HG03565 (cell line): ENCODE measurements around the gene CNOT8.
A peak's percentile ranks its signal among the peaks of the same experiment; 100 is the strongest.
"Not testable (repeated sequence)": the region's sequence is repeated elsewhere in the genome, so short reads cannot be mapped to it uniquely, and the experiment has no call there.

Experiments
- ATAC-seq: cut with Tn5 transposase; IDR thresholded peaks from one replicate; pipeline ENCODE4 v1.9.1; 2021; ENCODE audit warnings: mild to moderate bottlenecking, moderate library complexity; ENCODE audit not compliant: unreplicated experiment

Gene CNOT8

DNA sequence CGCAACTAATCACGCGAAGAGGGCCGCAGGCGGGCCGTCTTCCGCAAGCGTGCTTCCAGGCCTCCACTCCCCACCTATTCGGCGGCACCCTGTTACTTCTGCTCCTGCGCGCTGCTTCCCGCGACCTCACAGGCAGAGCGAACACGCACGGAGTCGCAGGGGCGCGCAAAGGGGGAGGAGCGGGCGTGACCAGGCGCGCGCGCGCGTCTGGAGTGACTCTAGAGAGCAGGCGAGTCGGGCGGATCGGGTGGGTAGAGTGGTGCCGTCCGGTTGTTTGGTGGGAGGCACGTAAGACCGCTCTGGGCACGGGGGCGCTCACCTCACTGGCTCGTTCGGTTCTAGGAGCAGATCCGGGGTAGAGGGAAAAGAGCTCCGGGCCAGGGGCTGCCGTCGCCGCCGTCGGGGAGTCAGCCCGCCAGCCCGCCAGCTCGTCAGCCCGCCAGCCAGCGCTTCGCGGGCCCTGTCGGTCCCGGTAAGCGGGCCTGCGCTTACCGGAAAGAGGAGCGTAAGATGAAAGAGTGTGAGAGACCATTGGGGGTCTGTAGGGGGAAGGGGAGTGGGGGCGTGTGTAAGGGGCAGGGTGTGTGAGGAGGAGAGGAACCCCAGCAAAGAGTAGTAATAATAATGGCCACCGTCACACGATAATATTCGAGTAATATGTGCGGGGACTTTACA, at the start of gene CNOT8:
CNOT8 (plus strand) TSS at position 331 of the 675 bp plus-strand sequence. CDS start 4,652 bp downstream, outside the sequence.
- ATAC-seq = peak; percentile 72

DNA sequence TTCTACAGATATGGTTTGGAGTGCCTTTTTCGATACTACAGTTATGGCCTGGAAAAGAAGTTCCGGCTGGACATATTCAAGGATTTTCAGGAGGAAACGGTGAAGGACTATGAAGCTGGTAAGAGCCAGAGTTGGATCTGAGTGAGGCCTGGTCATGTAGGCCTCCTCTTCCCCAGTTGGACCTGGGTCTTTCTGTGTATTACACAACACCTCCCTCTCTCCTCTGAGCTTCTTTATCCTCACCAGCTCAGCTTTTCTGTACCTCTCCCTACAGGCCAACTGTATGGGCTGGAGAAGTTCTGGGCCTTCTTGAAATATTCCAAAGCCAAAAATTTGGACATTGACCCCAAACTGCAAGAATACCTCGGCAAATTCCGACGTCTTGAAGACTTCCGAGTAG, 47.2 kb upstream of the CNOT8 start:
- ATAC-seq = no peak

DNA sequence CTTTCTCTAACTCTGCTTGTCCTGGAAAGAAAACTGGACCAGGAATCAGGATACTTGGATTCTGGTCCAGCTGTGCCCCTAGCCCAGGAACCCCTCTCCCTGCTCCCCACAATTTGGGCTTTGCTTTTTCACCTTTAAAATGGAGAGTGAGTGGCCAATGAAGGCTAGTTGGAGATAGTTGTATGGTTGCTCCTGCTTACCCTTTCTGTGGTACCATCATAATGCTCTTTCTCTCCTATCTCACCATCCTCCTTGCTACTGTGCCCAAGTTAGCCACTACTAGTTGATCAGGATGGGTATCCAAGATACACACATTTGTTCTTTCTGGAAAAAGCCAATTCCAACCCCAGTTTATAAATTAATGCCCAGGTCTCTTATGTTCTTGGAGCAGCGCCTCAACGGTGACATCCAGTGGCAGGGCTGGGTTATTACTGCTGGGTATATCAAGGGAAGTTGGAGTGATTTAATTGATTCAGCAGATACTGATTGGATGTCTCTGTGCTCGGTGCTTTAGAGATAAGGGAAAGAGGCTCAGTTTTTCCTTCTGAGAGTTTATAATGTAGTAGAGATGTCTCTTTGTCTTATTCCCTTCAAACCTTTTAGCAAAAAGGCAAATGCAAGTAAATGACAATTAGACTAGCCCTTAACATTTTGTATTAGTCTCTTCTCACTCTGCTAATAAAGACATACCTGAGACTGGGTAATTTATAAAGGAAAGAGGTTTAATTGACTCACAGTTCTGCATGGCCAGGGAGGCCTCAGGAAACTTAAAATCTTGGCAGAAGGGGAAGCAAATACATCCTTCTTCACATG, 46.6 kb upstream of the CNOT8 start:
- peak; percentile 61 for ATAC-seq

DNA sequence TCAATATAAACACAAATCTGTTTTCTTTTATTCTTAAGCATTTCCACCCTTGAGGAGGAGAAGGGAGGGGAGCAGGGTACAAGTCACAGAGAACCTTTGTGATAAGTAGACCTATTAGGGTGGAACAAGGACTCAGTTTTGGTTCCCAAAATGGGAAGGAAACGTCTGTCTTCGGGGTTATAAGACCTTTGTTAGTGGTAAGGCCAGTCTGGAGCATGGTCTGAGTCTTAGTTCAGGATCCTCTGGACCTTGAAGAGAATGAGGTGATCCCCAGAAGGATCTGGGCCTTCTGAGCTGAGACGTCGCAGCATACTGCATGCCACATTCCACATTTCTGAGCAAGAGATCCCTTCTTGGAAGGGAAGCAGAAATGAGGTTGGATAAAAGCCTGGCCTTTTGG, 45.3 kb upstream of the CNOT8 start:
- no peak for ATAC-seq

DNA sequence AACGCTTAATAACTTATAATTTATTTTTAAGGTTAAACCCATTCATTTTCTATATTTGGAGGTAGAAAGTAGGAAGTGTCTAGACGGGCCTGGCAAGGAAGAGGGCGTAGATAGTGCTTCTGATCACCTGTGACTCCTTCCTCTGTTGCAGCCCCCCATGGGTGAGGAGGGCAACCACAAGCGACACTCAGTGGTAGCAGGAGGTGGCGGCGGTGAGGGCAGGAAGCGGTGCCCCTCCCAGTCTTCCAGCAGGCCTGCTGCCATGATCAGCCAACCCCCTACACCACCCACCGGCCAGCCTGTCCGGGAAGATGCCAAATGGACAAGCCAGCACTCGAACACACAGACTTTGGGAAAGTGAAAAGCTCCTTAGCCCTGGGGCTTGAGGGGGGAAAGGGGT, 44.7 kb upstream of the CNOT8 start:
- ATAC-seq = no peak

DNA sequence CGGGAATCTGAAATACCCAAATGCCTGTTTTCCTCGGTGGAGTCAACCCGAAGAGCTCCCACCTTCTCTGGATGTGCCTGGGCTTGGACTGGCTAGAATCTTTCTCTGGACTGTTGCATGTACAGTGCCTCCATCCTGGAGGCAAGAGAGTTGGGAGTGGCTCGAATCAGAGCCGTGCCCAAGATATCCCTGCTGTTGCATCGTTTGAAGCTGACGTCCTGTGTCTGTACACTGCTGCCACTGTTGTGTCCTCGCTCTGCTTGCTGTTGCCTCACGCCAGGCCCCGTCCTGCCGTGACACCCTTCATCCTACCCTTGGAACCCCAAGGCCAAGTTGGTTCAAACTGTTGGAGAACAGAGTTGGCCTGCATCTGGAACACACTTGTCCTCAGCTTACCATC, 43.4 kb upstream of the CNOT8 start:
- ATAC-seq = no peak

DNA sequence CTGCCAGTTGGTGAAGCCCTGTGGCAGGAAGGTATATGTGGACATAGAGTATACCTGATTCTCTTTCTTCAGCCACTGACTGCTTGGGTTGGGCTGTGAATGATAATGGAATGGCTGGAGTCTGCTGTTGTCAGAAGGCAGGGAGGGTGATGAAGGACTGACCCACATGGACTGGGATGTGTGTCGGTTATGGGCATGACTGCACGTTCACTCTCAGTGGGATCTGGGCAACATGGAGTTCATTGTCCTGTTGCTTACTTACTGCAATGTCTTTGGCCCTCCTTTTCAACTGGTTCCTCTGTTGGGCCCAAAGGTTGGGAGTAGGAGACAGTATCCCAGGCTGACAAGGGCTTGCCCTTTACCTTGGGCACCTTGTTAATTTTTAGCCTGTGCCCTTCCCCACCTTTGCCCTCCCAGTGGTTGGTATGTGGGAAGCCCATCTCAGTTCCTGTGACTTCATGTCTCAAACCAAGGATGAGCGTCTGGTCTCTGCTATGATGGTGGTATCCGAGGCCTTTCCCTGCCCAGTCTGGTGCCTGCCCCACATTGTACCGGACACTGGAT, 42.7 kb upstream of the CNOT8 start:
- no peak for ATAC-seq

DNA sequence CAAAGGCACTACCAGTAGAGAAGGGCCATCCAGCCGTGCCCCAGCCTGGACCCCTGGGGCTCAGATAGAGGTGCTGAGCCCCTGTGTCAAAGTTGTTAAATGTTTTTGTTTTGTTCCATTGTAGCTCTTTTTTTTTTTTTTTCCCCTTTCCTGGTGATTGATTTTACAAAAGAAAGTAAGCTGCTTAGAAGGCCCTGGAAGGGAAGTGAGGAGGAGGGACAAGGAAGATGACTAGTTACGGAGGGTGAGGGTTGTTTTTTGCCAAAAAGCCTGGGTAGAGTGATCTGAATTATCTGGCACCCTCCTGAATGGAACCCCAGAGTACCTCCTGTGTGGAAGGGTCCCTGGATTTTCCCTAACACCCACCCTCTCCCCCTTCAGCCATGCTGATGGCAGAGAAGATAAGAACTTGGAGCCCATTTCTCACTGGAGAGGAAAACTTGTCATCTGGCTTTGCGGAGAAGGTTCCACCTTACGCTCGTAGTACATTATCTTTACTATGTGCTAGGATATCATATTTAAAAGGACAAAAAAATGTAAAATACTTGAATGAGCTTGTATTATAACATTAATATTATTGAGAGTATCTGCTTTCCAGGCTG, 41.4 kb upstream of the CNOT8 start:
- ATAC-seq = no peak

DNA sequence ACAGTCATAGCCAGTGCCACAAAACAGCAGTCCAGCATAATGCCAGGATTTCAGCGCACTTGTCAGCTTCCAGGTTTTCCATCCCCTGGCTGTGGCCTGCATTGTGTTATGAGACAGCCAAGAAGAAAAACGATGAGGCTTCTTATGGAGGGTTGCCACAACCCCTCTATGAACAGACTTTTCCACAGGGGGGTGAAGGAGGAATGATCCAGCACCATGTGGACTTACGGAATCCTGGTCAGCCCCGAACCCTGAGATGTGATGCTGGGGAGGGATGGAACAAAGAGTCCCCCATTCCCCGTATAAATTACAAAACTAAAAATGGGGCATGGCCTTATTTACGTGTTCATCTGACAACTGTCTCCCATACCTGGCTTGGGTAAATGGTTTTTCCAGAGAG, 40.6 kb upstream of the CNOT8 start:
- no peak for ATAC-seq

DNA sequence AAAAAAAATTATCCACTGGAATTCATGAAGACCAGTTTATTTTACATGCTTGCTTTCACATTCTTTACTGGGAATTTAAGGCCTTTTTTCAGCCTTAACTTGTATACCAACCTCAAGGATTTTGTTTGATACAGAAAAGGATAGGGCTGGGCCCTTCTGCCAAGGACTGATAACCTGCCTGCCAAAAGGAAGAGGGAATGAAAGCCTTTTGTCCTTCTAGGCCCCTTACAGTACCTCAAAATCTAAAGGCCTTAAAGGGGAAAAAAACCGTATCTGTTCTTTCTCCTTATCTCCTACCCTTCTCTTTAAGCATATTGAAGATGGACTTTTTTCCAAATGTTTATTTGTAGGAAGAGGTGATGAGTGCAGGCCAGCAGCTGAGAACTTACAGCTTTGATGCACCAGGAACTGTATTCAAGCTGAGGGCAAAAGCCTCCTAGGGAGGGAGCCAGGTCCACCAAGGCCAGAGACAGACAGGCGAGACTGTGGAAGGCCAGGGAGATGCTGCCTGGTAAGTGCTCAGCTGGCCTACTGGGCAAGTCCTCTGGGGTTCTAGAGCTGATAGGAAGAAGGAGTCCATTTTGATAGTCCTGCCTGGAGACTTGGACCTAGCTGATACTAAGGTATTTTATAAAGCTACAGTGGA, 39.8 kb upstream of the CNOT8 start:
- no peak for ATAC-seq

DNA sequence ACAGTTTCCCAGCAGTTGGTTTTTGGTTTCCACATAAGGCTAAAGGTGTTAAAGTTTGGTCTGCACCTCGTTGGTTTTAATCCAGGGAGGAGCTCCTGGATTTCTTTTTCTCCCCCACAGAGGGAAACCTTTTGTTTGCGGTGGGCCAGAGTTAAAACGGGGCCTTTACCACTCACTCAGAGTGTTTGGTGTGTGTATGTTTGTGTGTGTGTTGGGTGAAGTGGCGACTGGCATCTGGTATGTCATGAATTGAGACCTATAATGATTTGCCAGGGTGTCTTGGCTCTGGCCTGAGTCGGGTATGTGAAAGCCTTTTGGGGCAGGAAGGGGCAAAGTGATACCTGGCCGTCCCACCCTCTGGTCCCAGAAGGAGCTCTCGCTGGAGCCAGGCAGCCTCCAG, 38.9 kb upstream of the CNOT8 start:
- ATAC-seq = no peak

DNA sequence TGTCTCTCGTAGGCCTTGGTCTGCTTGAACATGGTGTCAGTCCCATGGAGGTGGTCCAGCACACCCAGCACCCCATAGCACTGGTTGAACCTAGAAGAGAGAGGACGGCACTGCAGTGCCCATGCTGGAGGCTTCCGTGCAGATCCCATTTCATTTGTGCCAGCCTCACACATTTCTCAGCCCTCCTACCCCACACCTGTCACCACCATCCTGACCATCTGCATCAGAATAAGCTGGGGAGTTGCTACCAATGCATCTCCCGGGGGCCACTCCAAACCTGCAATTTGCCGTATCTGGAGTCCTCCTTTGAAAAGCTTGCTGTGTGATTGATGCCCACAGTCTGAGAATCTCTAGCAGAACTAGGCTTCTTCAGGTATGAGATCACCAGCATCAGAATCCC, 38.0 kb upstream of the CNOT8 start:
- no peak for ATAC-seq

DNA sequence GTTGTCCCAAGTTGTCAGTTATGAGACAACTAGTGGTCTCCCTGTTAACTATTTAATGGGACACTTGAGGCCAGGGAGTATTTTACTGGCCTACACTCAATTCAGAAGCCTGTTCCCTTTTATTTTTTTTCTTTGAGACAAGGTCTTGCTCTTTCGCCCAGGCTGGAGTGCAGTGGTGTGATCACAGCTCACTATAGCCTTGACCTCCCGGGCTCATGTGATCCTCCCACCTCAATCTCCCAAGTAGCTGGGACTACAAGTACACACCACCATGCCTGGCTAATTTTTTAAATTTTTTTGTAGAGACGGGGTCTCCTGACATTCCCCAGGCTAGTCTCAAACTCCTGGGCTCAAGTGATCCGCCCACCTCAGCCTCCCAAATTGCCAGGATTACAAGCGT, 35.5 kb upstream of the CNOT8 start:
- not testable (repeated sequence) for ATAC-seq

DNA sequence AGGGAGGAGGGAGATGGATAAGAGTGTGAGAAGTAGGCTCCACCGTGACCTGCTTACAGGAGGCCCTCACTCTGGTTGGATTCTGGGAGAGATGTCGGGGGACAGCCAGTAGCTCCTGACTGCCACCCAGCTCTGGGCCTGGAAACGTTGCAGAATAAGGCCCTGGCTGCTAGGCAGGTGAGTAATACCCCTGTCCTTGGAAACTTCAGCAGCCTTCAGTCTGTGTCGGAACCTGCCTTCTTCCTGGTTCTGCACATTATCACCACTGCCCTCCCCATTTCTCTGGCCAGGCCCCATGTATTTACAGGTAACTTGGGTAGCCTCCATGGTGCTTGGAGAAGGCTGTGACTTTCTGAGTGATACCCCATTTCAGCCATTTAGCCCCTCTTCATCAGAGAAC, 34.8 kb upstream of the CNOT8 start:
- no peak for ATAC-seq

DNA sequence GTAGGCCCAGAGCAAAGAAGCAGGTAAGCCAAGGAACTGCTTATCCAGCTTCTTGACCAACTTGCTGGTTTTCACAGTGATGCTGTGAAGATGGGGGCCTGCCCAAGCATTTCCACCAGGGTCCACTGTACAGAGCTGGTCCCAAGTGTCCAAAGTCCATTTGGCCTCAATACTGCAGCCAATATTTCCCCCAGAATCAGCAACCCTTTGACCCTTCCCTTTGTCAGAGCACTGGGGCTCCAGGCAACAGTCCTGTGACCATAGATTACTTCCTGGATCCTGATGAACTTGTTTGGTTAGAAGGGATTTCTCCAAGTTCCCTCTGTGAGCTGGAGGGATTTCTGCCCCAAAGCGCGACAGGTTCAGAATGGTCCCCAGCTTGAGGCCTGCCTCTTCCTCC, 34.4 kb upstream of the CNOT8 start:
- no peak for ATAC-seq

DNA sequence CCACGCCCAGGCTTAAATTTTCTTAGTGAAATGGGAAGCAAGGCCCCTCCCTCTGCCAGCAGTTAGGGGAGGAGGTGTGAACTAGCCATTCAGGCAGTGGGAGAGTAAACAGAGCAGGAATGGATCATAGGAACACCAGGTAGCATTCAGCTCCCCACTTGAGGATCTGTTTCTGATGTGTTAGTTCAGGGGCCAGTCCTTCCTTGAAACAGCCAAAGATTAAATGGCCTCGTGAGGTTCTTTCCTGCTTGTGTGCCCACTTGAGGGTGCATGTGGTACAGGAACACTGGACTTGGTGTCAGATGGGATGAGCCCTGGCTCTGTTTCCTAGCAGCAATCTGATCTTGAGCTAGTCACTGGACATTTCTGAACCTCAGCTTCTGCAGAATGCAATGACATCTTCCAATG, 29.2 kb upstream of the CNOT8 start:
- no peak for ATAC-seq

DNA sequence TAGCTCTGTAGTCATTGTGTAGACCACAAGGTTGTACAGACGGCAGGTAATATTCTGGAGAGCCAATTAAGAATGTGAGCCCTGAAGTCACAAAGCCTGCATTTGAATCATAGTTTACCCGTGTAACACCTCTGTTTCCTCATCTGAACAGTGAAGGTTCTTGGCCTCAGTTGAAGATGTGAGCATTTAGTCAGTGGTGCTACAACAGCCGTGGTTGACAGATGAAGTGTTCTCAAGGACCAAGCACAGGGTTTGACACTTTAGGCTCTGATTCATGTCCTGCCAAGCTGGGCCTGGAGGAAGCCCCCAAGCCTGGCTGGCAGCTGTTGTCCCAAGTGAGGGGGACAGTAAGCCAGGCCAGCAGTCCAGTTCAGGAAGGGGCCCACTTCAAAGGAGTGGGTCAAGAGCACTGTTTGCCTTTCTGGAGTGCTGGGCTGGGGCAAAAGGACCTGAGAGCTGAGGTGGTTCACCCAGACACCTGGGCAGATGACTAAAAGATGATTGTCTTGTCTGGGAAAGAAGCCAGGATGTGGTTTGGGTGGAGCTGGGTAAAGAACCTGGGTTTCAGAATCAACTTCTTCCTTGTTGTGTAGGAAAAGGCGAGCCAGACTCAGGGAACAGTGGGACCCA, 28.7 kb upstream of the CNOT8 start:
- no peak for ATAC-seq

DNA sequence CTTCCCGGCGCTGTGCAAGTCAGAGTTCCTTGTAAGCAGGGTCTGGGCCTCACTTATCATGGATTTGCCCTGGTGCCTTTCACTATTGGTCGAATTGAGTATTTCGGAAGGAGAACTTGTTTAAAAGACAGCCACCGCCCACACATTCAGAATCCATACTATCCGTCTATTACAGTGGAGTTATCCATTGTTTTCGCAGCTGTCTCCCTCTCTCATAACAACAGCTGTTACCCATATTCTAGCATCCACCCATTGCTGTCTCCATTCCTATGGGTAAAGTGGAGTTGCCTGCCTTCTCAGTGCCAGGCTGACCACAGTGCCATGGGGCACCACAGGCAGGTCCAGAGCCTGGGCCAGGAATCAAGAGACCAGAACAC, 28.2 kb upstream of the CNOT8 start:
- no peak for ATAC-seq

DNA sequence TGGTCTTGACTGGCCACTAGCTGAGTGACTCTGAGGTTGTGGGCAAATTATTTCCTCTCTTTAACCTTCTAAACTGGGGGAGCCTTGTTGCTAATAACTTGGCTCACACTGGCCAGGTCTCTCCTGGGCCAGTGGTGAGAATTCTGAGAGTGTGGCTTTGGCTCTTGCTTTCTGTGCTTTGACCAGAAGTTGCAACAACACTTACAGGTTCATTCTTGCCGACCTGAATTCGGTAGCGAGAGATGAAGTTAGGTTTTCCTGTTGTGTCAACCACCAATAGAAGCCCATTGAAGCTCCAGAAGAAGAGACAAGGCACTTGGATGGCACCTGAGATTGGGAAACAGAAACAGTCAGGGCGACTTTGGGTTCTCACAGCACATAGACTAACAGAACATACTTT, 27.8 kb upstream of the CNOT8 start:
- ATAC-seq = no peak

DNA sequence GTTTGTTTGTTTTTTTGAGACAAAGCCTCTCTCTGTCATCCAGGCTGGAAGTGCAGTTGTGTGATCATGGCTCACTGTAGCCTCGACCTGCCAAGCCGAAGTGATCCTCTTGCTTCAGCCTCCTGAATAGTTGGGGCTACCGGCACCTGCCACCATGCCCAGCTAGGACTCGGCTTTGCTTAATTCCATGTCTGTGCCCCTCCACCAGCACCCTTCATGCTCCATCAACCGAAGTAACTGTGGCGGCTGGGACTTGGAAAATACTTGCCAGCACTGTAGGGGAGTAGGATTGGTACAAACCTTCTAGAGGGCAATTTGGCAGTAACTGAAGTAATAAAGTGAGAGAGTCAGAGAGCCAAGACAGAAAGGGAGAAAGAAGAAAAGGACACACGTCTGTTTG, 27.0 kb upstream of the CNOT8 start:
- ATAC-seq = no peak

DNA sequence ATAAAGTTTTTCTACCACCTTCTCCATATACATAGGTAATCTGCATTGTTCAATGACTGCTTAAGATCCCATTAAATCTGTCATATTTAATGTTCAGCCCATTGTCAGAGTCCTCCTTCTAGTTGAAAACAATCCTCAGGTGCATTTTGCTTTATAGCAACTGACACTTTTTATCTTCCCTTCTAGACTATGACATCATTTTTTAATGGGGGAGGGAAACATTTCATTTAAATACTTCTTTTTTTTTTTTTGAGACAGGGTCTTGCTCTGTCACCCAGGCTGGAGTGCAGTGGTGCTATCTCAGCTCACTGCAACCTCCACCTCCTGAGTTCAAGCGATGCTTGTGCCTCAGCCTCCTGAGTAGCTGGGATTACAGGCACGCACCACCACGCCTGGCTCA, 25.6 kb upstream of the CNOT8 start:
- ATAC-seq = not testable (repeated sequence)
